HepG2 (cell line): ENCODE results near the gene SERPINA6. TPM values are rescaled to one million over a fixed set of nuclear protein-coding genes. Genes with fewer than 3 reads are reported as not detected.

ENCODE experiments used
- CC2D1A ChIP-seq: sonication (generic); formaldehyde crosslinking; IDR thresholded peaks from 2 replicates; pipeline ENCODE4 v1.8.1; 2023; ENCODE audit warnings: mild to moderate bottlenecking, missing genetic modification reagents
- CEBPB ChIP-seq: IDR thresholded peaks from 2 replicates; pipeline ENCODE4 v1.6.1; 2011; ENCODE audit warnings: low read depth, low read length, improper control_type of control experiment, borderline replicate concordance
- CHD4 ChIP-seq: fragments of 200-600 bp; sonication (generic); IDR thresholded peaks from 2 replicates; pipeline ENCODE4 v1.7.0; 2017; ENCODE audit warnings: mild to moderate bottlenecking, low read length, borderline replicate concordance
- FOXC1 ChIP-seq: sonication (generic); formaldehyde crosslinking; IDR thresholded peaks from 2 replicates; pipeline ENCODE4 v1.8.0; 2022; ENCODE audit warnings: mild to moderate bottlenecking, missing genetic modification reagents, borderline replicate concordance
- GPN1 ChIP-seq: sonication (generic); formaldehyde crosslinking; IDR thresholded peaks from 2 replicates; pipeline ENCODE4 v1.5.1; 2020; ENCODE audit warnings: missing genetic modification reagents, borderline replicate concordance
- HOXA7 ChIP-seq: sonication (generic); formaldehyde crosslinking; IDR thresholded peaks from 2 replicates; pipeline ENCODE4 v1.8.1; 2022; ENCODE audit warnings: mild to moderate bottlenecking, missing genetic modification reagents, moderate library complexity
- KDM1A ChIP-seq: IDR thresholded peaks from 2 replicates; pipeline ENCODE4 v1.6.1; 2016; ENCODE audit warnings: missing compliant biosample characterization
- KMT2A ChIP-seq: sonication (generic); formaldehyde crosslinking; IDR thresholded peaks from 2 replicates; pipeline ENCODE4 v1.4.0; 2020; ENCODE audit warnings: missing genetic modification reagents
- MNT ChIP-seq: fragments of 450-650 bp; IDR thresholded peaks from 2 replicates; pipeline ENCODE4 v1.6.1; 2016
- NFYB ChIP-seq: sonication (generic); formaldehyde crosslinking; IDR thresholded peaks from 2 replicates; pipeline ENCODE4 v1.4.0; 2020; ENCODE audit warnings: missing genetic modification reagents
- NR1H2 ChIP-seq: sonication (generic); formaldehyde crosslinking; IDR thresholded peaks from 2 replicates; pipeline ENCODE4 v1.8.1; 2022; ENCODE audit warnings: low read depth, missing genetic modification reagents, borderline replicate concordance
- POGZ ChIP-seq: sonication (generic); formaldehyde crosslinking; IDR thresholded peaks from 2 replicates; pipeline ENCODE4 v1.4.0; 2020; ENCODE audit warnings: mild to moderate bottlenecking, missing genetic modification reagents
- POLR2AphosphoS2 ChIP-seq: IDR thresholded peaks from 2 replicates; pipeline ENCODE4 v1.6.1; 2011; ENCODE audit warnings: low read depth, low read length, improper control_type of control experiment
- SMARCE1 ChIP-seq: fragments of 450-650 bp; IDR thresholded peaks from 2 replicates; pipeline ENCODE4 v1.6.1; 2017; ENCODE audit warnings: borderline replicate concordance
- TFE3 ChIP-seq: IDR thresholded peaks from 2 replicates; pipeline ENCODE4 v1.6.1; 2016
- TOPORS ChIP-seq: sonication (generic); formaldehyde crosslinking; IDR thresholded peaks from 2 replicates; pipeline ENCODE4 v1.8.0; 2023; ENCODE audit warnings: mild to moderate bottlenecking, missing genetic modification reagents
- ZFP36 ChIP-seq: fragments of 150-350 bp; IDR thresholded peaks from 2 replicates; pipeline ENCODE4 v1.6.1; 2018; ENCODE audit warnings: borderline replicate concordance, low read length, low read depth; ENCODE audit not compliant: partially characterized antibody
- ZMYM3 ChIP-seq: sonication (generic); formaldehyde crosslinking; IDR thresholded peaks from 2 replicates; pipeline ENCODE4 v1.5.1; 2020; ENCODE audit warnings: mild to moderate bottlenecking, missing genetic modification reagents
- ZNF230 ChIP-seq: sonication (generic); formaldehyde crosslinking; IDR thresholded peaks from 2 replicates; pipeline ENCODE4 v1.4.0; 2020; ENCODE audit warnings: mild to moderate bottlenecking, missing genetic modification reagents
- ZNF556 ChIP-seq: sonication (generic); formaldehyde crosslinking; IDR thresholded peaks from 2 replicates; pipeline ENCODE4 v1.4.0; 2020; ENCODE audit warnings: mild to moderate bottlenecking, missing genetic modification reagents, borderline replicate concordance
- ZNF607 ChIP-seq: sonication (generic); formaldehyde crosslinking; IDR thresholded peaks from 2 replicates; pipeline ENCODE4 v1.5.1; 2020; ENCODE audit warnings: missing genetic modification reagents, mild to moderate bottlenecking, borderline replicate concordance
- polyA plus RNA-seq, 8 experiments: library from polyadenylated mRNA; depleted of rRNA in 3 of 8; stranded (reverse) in 7 of 8; unstranded in 1 of 8; fragments of >200 nt; fragmentation: Illumina TruSeq in 4 of 8; extraction: Trizol in 4 of 8; gene quantifications; 2 replicates each; pipeline versions ENCODE4 v1.2.1 to v1.2.3, GENCODE V29; 2011 to 2016; ENCODE audit warnings: low read depth in 4 of 8, missing spikeins in 1 of 8, mixed read lengths in 1 of 8; ENCODE audit not compliant: insufficient read depth in 1 of 8
- total RNA-seq, 5 experiments: library from RNA; depleted of rRNA; stranded (reverse); fragments of >200 nt; fragmentation: Illumina TruSeq; extraction: Trizol; gene quantifications; 2 replicates each; pipeline ENCODE4 v1.2.3, GENCODE V29; 2016; ENCODE audit warnings: low read depth in 1 of 5
- TF ChIP-seq, protein P1 (sequence below): sonication (generic); formaldehyde crosslinking; IDR thresholded peaks from 2 replicates; pipeline ENCODE4 v1.4.0; 2020; ENCODE audit warnings: mild to moderate bottlenecking, missing genetic modification reagents
- TF ChIP-seq, protein P2 (sequence below): sonication (generic); formaldehyde crosslinking; IDR thresholded peaks from 2 replicates; pipeline ENCODE4 v1.4.0; 2020; ENCODE audit warnings: missing genetic modification reagents

The SERPINA6 gene
- total and polyA plus RNA-seq, 2 of the 13 experiments (the other 11 are each of a cell fraction or from before 2014, with no cell fraction given): 260 to 333 TPM

GRCh38 chr14:94321421-94322271, 1.5 kb downstream of the SERPINA6 start (continued):
- TF ChIP-seq ZNF556 (CRISPR knock-in tag) (0 out of 2 replicates have a peak, but pooled peaks have one; percentile 46), ZNF230 (CRISPR knock-in tag) (0 out of 2 replicates have a peak, but pooled peaks have one; percentile 27), MNT (no peak), CC2D1A (CRISPR knock-in tag) (peak; percentile 56; the same call in 1 of the 2 replicates), POGZ (CRISPR knock-in tag) (no peak), CHD4 (peak; percentile 88), GPN1 (CRISPR knock-in tag) (no peak), KDM1A (CRISPR knock-in tag) (peak; percentile 79; the same call in 1 of the 2 replicates), NR1H2 (CRISPR knock-in tag) (no peak), KMT2A (CRISPR knock-in tag) (no peak), ZMYM3 (CRISPR knock-in tag) (peak; percentile 95), SMARCE1 (no peak), NFYB (CRISPR knock-in tag) (no peak), TOPORS (no peak), ZFP36 (no peak), POLR2AphosphoS2 (no peak), CEBPB (no peak), ZNF607 (no peak), FOXC1 (0 out of 2 replicates have a peak, but pooled peaks have one; percentile 25), TFE3 (CRISPR knock-in tag) (no peak), HOXA7 (CRISPR knock-in tag) (no peak)
- TF ChIP-seq, protein P1, sequence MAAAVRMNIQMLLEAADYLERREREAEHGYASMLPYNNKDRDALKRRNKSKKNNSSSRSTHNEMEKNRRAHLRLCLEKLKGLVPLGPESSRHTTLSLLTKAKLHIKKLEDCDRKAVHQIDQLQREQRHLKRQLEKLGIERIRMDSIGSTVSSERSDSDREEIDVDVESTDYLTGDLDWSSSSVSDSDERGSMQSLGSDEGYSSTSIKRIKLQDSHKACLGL (CRISPR knock-in tag): no peak
- TF ChIP-seq, protein P2, sequence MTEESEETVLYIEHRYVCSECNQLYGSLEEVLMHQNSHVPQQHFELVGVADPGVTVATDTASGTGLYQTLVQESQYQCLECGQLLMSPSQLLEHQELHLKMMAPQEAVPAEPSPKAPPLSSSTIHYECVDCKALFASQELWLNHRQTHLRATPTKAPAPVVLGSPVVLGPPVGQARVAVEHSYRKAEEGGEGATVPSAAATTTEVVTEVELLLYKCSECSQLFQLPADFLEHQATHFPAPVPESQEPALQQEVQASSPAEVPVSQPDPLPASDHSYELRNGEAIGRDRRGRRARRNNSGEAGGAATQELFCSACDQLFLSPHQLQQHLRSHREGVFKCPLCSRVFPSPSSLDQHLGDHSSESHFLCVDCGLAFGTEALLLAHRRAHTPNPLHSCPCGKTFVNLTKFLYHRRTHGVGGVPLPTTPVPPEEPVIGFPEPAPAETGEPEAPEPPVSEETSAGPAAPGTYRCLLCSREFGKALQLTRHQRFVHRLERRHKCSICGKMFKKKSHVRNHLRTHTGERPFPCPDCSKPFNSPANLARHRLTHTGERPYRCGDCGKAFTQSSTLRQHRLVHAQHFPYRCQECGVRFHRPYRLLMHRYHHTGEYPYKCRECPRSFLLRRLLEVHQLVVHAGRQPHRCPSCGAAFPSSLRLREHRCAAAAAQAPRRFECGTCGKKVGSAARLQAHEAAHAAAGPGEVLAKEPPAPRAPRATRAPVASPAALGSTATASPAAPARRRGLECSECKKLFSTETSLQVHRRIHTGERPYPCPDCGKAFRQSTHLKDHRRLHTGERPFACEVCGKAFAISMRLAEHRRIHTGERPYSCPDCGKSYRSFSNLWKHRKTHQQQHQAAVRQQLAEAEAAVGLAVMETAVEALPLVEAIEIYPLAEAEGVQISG (CRISPR knock-in tag): no peak
